NCI-H187 (cell line): Measurements from ENCODE around the gene TRIM46.
A peak's percentile ranks its signal among the peaks of the same experiment; 100 is the strongest.

Experiments used
- DNase-seq, 2 experiments: peaks; one replicate each; lab custom pipeline; 2025; lab: John Stamatoyannopoulos, UW

The TRIM46 gene

DNA sequence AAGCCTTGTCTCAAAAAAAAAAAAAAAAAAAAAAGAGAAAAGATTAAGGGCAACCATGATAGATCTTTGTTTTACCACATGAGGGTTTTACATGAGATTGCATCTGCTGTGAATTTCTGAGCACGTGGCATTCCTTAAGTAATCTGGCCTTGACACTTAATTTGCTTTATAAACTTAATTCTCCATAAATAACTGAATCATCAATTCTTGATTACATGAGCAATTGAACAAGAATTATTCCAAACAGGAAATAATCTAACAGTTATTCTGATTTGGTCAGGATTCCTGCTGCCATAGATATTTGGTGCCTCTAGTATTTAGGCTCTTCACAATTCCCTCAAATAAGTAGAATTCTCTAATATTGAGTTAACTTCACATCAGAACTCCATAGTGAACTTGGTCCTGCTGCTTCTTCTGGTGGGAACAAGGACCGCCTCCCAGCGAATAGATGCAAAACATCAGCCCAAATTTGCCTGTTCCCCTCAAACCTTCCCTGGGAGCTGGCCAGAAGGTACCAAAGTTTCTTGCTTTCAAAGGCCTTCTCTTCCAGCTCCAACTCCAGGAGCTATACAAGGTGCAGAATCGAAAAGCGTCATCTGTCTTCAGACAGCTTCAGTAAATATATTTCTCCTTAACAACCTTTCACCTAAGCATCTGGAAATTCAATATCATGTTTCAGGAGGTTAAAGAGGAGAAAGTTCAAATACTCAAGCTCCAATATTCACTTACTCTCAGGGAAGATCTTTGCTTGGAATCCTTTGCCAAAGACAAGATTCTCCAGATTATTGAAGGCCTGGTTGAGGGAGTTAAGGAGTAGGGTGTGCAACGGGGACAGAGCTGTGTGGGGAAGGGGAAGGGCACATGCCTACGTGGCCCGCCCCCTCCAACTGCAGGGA, 1.6 kb upstream of the TRIM46 start:
- no peak for DNase-seq

DNA sequence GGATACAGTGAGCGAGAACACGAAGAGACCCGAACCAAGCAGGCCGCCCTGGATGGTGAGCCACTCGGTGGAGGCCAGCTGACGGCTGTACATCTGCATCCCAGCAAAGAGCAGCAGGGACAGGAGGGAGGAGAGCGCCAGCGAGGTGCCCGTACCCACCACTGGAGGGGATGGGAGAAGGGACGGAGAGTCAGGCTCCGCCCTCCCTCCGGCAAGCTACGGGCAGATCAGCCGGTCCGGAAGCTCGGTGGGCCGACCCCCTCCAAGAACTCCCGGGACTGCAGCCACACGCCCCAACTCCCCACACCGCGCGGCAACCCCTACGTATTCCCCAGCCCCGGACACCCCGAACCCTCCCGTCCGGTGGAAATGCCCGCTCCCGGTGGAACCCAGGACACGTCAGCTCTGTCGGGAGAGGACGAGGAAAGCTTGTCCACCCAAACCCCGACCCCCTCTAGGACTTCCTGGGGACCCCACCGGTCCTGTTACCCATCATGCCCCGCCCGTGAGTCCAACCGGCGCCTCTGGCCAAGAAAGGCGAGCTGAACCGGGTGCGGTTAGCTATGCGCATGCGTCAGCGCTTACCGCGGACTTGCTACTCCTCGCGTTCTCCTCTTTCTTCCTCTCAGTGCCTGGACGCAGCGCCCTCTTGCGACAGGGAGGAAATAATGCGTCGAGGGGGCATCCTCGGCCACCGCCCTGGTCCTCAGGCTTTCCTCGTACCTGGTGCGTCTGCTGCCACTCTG, 744 bp upstream of the TRIM46 start, which contains the start of gene KRTCAP2:
TSS of gene KRTCAP2 (minus strand) at position 573 of the 746 bp plus-strand sequence. CDS start at position 493, 80 bp downstream.
- peak; percentile 98 to 99 for DNase-seq

DNA sequence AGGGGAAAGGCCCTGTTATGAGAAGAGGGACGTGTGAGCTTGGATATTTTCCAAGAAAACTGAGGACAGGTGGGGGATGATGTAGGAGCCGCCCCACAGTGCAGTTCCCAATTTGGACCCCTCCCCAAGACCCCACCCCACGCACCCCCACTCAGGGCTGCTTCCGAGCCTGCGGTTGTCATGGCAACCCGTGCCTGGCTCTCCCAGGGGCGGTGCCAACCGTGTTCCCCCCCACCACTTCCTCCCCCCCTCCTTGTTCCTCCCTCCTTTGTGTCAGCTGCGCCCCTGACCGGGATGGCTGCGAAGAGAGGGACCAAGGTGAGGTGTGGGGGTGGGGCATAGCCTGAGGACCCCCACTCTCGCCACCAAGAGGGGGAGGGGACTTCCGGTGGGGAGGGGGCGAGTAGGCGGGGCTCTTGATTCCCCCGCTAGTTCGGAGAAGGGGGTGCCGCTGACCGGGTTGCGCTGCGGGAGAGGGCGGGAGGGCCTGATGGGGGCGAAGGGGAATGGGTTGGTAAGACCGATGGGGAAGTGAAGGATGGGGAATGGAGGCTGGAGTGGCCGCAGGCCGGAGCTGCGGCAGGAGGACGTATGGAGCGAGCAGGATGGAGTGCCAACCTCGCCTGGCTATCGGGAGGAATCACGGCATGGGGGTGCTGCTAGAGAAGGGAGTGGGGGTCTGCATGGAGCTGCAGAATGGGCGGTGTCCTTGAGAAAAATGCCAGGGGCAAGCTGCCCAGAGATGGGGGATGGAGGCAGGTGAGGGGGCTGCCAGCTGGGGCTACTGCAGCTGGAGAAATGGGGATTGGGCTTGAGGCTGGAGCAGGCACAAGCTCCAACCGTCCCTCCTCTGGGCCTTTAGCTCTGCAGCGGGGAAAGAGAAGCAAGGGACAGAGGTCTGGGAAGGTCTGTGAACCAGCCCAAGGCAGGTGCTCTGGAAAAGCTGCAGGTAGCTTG, 953 bp downstream of the TRIM46 start:
- DNase-seq, result peak in 1 of 2 experiments; percentile 71

DNA sequence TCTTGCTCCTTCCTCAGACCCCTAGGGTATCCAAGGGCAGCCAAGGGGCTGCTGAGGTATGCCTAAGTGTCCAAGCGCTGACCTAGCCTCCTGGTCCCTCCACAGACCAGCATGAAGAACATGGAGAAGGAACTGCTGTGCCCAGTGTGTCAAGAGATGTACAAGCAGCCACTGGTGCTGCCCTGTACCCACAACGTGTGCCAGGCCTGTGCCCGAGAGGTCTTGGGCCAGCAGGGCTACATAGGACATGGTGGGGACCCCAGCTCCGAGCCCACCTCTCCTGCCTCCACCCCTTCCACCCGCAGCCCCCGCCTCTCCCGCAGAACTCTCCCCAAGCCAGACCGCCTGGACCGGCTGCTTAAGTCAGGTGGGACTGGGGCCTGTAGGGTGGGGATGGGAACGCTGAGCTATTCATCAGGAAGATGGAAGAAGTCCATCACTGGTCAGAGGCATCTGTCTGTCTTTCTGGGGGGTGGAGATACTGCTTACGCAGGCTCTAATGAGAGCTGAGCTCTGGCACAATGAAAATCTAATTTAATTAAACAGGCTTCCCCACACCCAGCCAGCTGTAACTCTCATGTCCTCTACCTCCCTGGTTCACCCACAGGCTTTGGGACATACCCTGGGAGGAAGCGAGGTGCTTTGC, 1.8 kb downstream of the TRIM46 start:
- DNase-seq, result no peak

DNA sequence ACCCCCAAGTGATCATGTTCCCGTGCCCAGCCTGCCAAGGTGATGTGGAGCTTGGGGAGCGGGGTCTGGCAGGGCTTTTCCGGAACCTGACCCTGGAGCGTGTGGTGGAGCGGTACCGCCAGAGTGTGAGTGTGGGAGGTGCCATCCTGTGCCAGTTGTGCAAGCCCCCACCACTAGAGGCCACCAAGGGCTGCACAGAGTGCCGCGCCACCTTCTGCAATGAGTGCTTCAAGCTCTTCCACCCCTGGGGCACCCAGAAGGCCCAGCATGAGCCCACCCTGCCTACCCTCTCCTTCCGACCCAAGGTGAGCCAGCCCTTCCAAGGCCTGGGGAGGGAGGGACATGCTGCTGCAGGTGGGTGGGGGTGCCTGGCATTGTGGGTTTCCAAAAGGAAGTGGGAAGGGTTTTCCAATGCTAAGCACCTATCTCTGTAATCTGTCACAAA, 2.3 kb downstream of the TRIM46 start:
- no peak for DNase-seq

DNA sequence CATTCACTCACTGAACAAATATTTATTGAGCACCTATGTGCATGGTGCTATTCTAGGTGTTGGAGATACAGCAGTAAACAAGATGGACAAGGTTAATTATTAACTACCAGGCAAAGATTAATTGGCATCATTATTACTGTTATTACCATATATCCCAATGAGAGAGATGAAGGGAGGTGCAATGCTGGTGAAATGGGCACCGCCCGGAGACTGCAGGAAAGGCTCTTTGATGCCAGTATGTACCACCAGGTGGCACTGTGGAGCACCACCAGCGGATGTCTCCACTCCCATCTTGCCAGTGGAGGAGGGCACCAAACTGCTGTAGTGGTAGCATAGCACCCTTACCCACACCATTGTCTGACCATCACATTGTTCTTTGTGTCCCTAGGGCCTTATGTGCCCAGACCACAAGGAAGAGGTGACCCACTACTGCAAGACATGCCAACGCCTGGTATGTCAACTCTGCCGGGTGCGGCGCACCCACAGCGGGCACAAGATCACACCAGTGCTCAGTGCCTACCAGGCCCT, 3.0 kb downstream of the TRIM46 start:
- peak; percentile 81 to 83 for DNase-seq

DNA sequence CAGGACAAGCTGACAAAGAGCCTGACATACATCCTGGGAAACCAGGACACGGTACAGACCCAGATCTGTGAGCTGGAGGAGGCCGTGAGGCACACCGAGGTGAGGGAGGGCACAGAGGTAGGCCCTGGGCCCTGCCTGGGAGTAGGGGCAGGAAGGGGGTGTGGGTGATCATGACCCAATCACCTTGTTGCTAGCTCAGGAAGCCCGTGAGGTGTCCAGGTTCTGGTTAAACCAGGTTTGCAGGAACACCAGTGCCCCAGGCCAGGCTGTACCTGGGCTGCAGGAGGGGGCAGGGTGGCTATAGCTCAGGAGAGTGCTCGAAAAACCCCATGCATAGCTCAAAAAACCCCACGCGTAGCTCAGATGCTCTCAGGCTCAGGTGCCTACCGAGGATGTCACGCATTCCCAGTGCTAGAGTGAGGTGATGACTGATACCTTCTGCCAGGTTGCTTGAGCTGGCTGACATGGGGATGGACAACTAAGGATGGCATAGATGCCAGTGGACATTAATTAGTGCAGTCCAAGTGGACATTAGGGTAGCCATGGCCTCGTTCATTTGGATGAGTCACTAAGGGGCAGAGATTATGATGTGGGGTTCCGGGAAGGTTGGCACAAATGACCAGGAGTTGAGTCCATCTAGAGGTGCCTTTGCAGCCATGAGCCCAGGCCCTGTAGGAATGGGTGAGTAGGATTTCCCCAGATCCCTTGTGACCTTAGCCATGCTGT, 3.7 kb downstream of the TRIM46 start:
- DNase-seq, result no peak

DNA sequence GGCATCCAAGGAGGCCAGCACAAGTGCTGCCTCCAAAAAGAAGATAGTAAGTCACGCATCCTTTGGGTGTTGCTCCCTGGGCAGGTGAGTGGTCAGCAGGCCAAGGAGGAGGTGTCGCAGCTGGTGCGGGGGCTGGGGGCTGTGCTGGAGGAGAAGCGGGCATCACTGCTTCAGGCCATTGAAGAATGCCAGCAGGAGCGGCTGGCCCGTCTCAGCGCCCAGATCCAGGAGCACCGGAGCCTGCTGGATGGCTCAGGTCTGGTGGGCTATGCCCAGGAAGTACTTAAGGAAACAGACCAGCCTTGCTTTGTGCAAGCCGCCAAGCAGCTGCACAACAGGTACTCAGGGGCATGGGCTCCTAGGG, 4.3 kb downstream of the TRIM46 start:
- no peak for DNase-seq

DNA sequence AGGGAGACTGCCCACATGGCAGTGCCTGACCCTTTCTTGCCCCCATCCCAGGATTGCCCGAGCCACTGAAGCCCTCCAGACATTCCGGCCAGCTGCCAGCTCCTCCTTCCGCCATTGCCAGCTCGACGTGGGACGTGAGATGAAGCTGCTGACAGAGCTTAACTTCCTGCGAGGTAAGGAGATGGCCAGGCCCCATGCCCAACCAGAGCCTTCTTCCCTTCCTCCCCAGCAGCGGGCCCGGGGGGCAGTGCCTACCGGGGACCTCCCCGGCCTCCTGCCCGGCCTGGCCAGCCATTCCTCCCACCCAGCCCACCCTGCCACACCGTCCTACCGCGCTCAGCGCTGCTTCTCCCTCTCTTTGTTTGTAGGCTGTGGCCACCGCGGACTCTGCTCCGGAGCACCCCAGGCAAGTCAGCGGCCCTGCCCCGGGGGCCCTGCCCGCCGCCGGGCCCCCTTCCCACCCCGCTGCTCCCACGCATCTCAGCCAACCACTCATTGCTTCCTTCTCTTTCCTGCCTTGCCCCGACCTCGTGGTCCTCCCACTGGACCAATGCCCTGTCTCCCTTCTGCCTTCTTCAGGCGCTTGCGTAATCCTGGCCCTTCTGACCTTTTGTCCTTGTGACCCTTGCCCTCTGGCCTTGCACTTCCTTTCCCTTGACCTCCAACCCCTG, 4.9 kb downstream of the TRIM46 start:
- DNase-seq, result no peak

DNA sequence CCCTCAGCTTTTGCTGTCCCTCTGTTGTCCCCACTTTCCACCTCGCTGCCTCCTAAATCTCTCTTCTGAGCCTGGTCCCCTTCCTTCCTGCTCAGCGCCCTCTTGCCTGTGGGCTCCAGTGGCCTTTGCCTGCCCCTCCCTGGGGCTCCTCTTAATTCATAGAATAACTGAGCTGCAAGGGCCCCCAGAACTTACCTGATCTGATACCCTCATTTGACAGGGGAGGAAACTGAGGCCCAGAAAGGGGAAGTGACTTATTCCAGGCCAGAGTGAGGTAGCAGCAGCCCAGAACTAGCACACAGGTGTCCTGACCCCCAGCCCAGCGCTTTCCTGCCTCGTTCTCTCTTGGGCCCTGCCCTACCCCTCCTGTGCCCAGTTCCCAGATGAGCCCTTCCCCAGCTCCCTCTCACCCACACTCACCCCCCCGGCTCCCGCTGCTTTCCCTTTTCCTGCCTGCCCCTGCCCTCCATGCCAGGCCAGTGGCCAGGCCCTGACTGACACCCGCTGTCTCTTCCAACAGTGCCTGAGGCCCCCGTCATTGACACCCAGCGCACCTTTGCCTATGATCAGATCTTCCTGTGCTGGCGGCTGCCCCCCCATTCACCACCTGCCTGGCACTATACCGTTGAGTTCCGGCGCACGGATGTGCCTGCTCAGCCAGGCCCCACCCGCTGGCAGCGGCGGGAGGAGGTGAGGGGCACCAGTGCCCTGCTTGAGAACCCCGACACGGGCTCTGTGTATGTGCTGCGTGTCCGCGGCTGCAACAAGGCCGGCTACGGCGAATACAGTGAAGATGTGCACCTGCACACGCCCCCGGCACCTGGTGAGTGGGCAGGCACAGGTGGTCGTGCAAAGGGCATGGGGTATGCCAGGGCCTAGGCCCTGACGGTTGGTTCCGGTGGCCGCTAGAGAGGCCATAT, 5.7 kb downstream of the TRIM46 start:
- DNase-seq, result no peak

DNA sequence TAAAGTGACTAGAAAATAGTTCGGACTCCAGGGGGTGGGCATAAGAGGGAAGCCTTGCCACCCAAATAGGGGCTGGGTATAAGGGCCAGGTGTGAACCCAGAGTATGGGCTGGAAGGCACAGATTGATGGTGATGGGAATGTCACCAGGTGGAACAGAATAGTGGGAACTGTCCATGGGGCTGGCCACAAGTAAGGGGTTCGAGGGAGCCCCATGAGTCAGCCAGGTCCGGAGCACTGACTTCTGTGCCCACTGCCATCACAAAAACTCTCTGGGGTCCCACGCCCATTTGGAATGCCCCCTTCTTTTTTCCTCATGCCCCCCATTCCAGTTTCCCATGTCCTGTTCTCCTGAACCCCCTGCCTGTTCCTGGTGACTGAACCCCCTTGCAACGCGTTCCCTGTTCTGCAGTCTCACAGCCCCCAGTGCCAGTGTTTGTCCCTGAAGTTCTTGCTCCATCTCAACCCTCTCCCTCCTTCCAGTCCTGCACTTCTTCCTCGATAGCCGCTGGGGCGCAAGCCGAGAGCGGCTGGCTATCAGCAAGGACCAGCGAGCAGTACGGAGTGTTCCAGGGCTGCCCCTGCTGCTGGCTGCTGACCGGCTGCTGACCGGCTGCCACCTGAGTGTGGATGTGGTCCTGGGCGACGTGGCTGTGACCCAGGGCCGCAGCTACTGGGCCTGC, 7.9 kb downstream of the TRIM46 start:
- DNase-seq, result no peak

DNA sequence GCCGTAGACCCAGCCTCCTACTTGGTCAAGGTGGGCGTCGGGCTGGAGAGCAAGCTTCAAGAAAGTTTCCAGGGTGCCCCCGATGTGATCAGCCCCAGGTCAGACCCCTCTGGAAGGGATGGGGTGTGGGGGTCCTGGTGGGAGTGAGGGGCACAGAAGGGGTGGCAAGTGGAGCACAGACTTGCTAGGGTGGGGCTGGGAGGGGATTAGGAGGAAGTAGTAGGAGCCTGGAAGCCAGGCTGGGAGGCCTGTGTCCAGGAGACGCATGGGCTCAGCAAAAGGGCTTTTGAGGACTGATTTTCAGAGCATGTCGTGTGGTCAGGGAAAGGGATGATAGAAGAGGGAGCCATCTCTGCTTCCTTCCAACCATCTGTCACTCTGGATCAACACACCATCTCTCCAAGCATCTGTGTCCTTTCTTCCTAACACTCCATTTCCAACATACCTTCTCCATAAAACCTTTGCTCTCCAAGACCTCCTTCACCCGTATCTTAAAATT, 8.5 kb downstream of the TRIM46 start:
- no peak for DNase-seq

DNA sequence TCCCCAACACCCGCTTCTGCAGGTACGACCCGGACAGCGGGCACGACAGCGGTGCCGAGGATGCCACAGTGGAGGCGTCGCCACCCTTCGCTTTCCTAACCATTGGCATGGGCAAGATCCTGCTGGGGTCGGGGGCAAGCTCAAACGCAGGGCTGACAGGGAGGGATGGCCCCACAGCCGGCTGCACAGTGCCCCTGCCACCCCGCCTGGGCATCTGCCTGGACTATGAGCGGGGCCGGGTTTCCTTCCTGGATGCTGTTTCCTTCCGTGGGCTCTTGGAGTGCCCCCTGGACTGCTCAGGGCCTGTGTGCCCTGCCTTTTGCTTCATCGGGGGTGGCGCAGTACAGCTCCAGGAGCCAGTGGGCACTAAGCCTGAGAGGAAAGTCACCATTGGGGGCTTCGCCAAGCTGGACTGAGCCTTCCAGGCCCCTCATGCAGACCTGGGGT, 10.1 kb downstream of the TRIM46 start:
- DNase-seq, result no peak

DNA sequence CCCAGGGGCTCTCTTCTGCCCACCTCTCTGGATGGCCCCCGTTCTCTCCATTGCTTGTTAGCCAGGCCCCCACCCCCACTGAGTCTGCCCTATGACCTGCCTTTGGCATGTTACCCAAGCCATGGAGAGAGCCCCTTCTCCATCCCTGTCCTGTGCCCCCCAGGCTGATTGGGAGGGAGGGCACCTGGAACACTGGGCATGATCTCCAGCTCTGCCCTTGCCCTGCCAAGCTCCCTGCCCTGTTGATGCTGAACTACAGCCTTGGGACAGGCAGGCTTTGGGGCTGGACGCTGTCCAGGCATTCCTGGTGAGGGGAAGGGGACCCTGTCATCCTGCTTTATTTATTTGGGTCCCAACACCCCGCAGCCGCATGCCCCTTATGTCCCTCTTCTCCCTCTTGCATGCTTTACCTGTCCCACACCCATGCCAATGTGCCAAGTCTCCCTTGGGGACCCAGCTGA, 10.7 kb downstream of the TRIM46 start:
- no peak for DNase-seq

DNA sequence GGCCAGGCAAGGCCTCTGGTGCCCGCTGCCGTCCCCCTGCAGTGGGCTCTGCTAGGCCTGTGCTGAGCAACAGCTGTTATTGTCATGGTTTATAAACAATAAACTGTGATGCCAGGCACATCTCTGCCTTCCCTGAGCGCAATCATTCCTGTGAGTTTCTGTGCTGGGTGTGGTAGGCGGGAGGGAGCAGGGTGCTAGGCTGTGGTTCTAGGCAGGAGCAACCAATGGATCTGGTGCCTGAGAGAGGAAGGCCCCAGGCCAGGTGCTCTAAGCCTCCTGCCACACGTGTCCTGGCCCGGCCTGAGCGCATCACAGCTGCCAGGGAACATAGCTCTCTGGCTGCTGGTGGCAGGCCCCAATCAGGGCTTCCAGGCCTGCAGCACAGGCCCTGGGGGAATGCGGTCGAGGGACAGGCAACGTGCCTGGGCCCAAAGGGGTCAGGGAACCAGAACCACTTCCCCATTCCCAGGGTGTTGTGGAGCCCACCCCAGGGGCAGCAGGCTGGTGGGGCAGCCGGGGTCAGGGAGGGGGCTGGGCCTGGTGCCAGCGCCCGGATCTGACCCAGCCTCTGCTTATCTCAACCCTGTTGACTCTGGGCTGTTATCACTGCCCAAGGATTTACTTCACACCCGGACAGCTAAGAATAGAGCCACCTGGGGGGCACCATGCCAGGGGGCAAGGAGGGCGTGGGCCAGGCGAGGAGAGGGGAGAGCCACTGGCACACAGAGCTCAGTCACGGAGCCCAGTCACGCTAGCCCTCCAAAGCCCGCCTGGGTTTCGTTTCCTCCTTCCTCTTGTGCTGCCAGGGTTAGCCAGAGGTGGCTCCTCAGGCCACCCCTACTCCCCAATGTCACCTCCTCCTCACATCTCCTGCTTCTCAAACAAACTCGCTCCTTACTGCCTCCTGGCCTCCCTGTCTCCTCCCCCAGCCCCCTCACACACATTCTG, 11.5 kb downstream of the TRIM46 start:
- no peak for DNase-seq

DNA sequence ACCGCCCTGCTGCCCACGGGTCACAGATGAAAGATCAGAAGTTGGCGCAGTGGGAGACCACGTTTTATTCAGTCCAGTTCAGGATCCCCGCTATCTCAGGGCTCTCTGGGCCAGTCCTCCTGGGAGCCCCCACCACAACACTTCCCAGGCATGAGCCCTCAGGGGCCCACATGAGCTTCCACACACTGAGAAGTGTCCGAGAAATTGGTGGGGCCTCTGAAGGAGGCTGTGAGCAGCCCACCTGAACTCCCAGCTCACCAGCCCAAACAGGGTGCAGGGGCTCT, 12.1 kb downstream of the TRIM46 start:
- no peak for DNase-seq
